Activated naive CD4-positive, alpha-beta T cell treated with anti-CD3 and anti-CD28 coated beads, Interleukin-2, amount 10 ng/mL, durations not matched to agents 7 days and 5 days (primary cell): ENCODE data around the gene DHDDS.
A peak's percentile ranks its signal among the peaks of the same experiment; 100 is the strongest.
"Not testable (repeated sequence)": the region's sequence is repeated elsewhere in the genome, so short reads cannot be mapped to it uniquely, and the experiment has no call there.

Experiments
- CTCF ChIA-PET: fragments of 350-600 bp; sonication (Branson Sonifier 250); formaldehyde crosslinking; loops from one replicate; lab custom pipeline; 2021; ENCODE audit warnings: antibody characterized with exemption; lab: Charles Lee
- DNase-seq: peaks from one replicate; pipeline ENCODE4 v3.0.0-alpha.2; 2020
- H3K27ac Mint-ChIP-seq: one replicate; pipeline ENCODE4 v1.8.0; 2021; ENCODE audit warnings: mild to moderate bottlenecking, moderate library complexity, mixed read lengths
- H3K27me3 Mint-ChIP-seq: one replicate; pipeline ENCODE4 v1.8.0; 2021; ENCODE audit warnings: mild to moderate bottlenecking, mixed read lengths
- H3K36me3 Mint-ChIP-seq: one replicate; pipeline ENCODE4 v1.8.0; 2021; ENCODE audit warnings: mixed read lengths
- H3K4me1 Mint-ChIP-seq: one replicate; pipeline ENCODE4 v1.8.0; 2021; ENCODE audit warnings: mixed read lengths
- H3K4me3 Mint-ChIP-seq: one replicate; pipeline ENCODE4 v1.8.0; 2021; ENCODE audit warnings: mild to moderate bottlenecking, moderate library complexity, mixed read lengths
- H3K9me3 Mint-ChIP-seq: one replicate; pipeline ENCODE4 v1.8.0; 2021; ENCODE audit warnings: mixed read lengths

DHDDS gene

DNA sequence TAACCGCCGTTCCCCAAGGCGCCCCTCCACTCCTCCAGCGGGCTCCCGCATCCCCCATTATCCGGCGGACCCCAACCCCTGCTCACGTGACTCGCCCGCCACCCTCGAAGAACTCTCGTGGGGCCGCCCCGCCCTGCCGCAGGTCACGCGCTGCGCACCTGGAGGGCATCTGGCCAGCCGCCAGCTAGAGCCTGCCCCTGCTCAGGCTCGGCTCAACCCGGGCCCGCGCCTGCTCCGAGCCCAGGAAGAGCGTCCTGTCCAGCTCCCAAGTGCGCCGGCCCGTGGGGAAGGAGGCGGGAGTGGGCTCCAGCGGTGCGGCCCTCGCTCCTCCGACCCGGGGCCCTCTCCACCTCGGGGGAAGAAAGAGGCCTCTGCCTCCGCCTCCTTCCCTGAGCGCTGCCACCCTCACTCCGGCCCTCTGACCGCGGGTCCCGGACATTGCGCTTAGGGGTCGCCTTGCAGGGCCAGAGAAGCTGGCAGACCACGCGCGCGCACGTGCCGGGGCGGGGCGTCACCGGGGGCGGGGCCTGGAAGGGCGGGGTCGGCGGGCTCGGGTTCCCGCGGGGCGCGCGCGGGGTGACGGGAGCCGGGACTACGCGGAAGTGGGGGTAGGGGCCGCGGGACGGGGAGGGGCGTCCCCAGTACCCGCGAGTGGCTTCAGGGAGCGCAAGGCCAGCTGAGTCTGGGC lies 68.5 kb downstream of the DHDDS start:
- Mint-ChIP-seq H3K27me3 (no peaks in the 10 kb centered on the region), H3K4me1 (peaks cover 37% of the 10 kb centered on the region), H3K9me3 (no peaks in the 10 kb centered on the region), H3K27ac (peak overlapping the region; percentile 95), H3K36me3 (no peaks in the 10 kb centered on the region), H3K4me3 (peak overlapping the region; percentile 83)
- CTCF ChIA-PET: interaction anchor here (0.9 to 5.5 kb wide), 26 partner anchors 10 to 400 kb away, joined by 3 to 51 read pairs (median 4); partner anchors contain the start of genes GPATCH3 and RPS6KA1
- peak; percentile 91 for DNase-seq

DNA sequence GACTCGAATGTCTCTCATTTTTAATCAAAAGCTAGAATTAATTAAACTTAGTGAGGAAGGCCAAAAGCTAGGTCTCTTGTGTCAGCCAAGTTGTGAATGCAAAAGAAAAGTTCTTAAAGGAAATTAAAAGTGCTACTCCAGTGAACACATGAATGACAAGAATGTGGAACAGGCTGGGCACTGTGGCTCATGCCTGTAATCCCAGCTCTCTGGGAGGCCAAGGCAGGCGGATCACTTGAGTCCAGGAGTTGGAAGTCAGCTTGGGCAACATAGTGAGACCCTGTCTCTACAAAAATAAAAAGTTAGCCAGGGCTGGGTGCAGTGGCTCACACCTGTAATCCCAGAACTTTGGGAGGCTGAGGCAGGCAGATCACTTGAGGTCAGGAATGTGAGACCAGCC lies 78.6 kb downstream of the DHDDS start:
- not testable (repeated sequence) for H3K9me3 Mint-ChIP-seq, H3K27ac Mint-ChIP-seq, H3K4me1 Mint-ChIP-seq, H3K27me3 Mint-ChIP-seq, H3K4me3 Mint-ChIP-seq, DNase-seq, H3K36me3 Mint-ChIP-seq
- CTCF ChIA-PET: interaction anchor here (1.2 kb wide), 1 partner anchor 10 kb away, joined by 4 read pairs; no protein-coding TSS in a partner anchor

DNA sequence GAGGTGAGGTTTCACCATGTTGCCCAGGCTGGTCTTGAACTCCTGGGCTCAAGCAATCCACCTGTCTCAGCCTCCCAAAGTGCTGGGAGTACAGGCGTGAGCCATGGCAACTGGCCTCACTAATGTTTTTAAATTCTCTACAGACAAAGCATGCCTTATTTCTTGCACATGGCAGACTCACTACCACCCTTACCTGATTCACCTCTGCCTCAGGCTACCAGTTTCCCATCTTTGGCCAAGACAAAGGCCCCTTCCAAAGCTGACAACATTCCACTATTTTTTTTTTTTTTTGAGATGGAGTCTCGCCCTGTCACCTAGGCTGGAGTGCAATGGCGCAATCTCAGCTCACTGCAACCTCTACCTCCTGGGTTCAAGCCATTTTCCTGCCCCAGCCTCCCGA lies 83.7 kb downstream of the DHDDS start:
- H3K27ac Mint-ChIP-seq, H3K4me1 Mint-ChIP-seq, H3K36me3 Mint-ChIP-seq, H3K9me3 Mint-ChIP-seq, DNase-seq, CTCF ChIA-PET, H3K4me3 Mint-ChIP-seq: not testable (repeated sequence)
- H3K27me3 Mint-ChIP-seq: peaks cover 43% of the 10 kb centered on the region

DNA sequence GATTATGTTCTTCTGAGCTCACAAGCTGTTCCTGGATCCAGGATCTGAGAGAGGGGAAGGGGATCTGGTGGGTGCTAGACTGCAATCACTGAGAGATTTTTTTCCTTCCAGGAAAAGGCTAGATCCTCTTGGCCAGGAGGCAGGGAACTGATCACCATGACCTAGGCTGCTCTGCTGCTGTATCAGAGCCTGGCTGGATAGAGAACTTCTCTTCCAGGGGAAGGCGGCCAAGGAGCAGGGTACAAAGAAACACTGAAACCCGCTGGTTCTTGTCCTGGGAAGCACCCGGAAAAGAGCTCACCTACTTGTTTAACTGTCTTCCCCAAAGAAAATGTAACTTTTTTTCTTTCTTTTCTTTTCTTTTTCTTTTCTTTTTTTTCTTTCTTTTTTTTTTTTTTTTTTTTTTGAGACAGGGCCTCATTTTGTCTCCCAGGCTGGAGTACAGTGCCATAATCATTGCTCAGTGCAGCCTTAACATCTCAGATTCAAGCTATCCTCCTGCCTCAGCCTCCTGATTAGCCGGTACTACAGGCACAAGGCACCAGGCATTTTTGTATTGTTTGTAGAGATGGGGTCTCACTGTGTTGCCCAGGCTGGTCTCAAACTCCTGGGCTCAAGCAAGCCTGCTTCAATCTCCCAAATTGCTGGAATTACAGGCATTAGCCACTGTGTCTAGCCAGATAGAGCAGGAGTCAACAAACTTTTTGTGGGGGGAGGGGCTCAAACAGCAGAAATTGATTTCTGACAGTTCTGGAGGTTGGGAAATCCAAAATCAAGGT lies 85.1 kb downstream of the DHDDS start:
- Mint-ChIP-seq H3K4me3 (no peak overlapping the region), H3K9me3 (no peaks in the 10 kb centered on the region), H3K36me3 (no peaks in the 10 kb centered on the region), H3K4me1 (no peaks in the 10 kb centered on the region), H3K27me3 (peaks cover 52% of the 10 kb centered on the region), H3K27ac (no peak overlapping the region)
- no peak for DNase-seq
- CTCF ChIA-PET: interaction anchor here (1.4 kb wide), 1 partner anchor 25 kb away, joined by 4 read pairs; no protein-coding TSS in a partner anchor

DNA sequence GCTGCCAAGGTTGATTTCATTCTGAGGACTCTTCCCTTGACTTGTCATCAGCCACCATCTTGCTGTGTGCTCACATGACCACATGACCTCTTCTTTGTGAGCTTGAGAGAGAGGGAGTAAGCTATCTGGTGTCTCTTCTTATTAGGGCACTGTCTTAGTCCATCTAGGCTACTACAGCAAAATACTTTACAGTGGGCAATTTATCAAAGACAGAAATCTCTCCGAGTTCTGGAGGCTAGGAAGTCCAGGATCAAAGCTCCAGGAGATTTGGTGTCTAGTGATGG lies 85.6 kb downstream of the DHDDS start:
- H3K36me3 Mint-ChIP-seq: no peaks in the 10 kb centered on the region
- H3K9me3 Mint-ChIP-seq: no peaks in the 10 kb centered on the region
- no peak overlapping the region for H3K27ac Mint-ChIP-seq
- H3K4me1 Mint-ChIP-seq: no peaks in the 10 kb centered on the region
- CTCF ChIA-PET: interaction anchor here (1.4 kb wide), 1 partner anchor 25 kb away, joined by 4 read pairs; no protein-coding TSS in a partner anchor
- no peak for DNase-seq
- H3K4me3 Mint-ChIP-seq: no peak overlapping the region
- peaks cover 58% of the 10 kb centered on the region for H3K27me3 Mint-ChIP-seq

DNA sequence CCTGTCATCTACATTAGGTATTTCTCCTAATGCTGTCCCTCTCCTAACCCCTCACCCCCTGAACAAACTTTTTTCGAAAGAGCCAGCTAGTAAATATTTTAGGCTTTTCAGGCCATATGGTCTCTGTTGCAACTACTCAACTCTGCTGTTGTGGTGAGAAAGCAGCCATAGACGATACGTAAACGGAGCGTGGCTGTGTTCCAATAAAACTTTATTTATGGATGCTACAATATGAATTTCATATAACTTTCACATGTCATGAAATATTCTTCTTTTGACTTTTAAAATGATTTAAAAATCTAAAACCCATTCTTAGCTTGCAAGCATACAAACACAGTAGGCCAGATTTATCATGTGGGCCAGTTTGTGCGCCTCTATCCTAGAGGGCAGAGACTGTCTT lies 86.2 kb downstream of the DHDDS start:
- H3K27ac Mint-ChIP-seq: no peak overlapping the region
- no peaks in the 10 kb centered on the region for H3K9me3 Mint-ChIP-seq
- H3K4me3 Mint-ChIP-seq: no peak overlapping the region
- peaks cover 64% of the 10 kb centered on the region for H3K27me3 Mint-ChIP-seq
- CTCF ChIA-PET: no interaction called here
- DNase-seq: no peak
- H3K4me1 Mint-ChIP-seq: no peaks in the 10 kb centered on the region
- H3K36me3 Mint-ChIP-seq: no peaks in the 10 kb centered on the region

DNA sequence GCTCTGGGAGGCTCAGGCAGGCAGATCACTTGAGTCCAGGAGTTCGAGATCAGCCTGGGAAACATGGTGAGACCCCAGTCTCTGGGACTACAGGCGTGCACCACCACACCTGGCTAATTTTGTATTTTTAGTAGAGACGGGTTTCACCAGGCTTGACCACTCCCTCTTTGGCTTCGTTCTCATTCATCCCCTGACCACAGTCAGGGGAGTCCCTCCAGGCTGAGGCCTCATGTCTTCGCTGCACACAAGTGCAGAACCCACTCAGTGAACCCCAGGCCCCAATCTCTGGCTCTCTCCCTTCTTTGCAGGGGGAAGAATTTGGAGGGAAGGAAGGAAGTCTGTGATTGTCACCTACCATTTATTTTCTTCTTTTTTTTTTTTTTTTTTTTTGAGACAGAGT lies 88.2 kb downstream of the DHDDS start:
- Mint-ChIP-seq H3K9me3 (no peaks in the 10 kb centered on the region), H3K36me3 (no peaks in the 10 kb centered on the region), H3K27me3 (peaks cover 84% of the 10 kb centered on the region), H3K4me3 (no peak overlapping the region), H3K4me1 (peaks cover 7% of the 10 kb centered on the region), H3K27ac (no peak overlapping the region)
- CTCF ChIA-PET: interaction anchor here (2.0 kb wide), 1 partner anchor 18 kb away, joined by 6 read pairs; no protein-coding TSS in a partner anchor
- no peak for DNase-seq
